ENCODE data around the gene PSMB10.
"Not testable (repeated sequence)": the region's sequence is repeated elsewhere in the genome, so short reads cannot be mapped to it uniquely, and the experiment has no call there.

PSMB10 gene

DNA sequence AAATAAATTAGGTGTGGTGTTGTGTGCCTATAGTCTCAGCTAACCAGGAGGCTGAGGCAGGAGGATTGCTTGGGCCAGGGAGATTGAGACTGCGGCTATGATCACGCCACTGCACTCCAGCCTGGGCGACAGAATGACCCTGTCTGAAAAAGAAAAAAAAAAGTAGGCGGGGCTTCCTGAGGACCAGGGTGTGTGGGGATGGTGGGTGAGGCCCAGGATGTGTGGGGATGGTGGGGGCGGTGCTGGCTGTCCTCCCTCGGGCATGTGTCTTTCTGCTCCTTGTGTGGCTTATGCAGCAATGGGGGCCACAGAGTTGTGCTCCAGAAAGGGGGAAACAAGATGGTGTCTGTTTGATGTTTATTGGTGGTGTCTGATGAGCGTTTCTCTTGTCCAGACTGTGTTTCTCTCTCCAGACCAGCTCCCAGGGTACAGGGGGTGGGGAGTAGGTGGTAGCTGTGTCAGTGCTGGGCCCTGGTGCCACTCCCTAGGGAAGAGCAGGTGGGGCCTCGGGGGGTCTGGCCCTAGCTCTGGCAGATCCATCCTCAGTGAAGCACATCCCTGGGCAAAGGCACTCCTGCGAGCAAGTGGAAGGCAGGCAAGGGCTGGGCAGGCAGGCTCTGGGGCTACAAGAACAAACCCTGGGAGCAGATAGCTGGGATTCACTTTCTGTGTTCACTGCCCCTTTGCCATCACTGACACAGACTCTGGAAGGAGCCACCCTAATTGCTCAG, 5.0 kb upstream of the PSMB10 start:
- no peak for DNase-seq

DNA sequence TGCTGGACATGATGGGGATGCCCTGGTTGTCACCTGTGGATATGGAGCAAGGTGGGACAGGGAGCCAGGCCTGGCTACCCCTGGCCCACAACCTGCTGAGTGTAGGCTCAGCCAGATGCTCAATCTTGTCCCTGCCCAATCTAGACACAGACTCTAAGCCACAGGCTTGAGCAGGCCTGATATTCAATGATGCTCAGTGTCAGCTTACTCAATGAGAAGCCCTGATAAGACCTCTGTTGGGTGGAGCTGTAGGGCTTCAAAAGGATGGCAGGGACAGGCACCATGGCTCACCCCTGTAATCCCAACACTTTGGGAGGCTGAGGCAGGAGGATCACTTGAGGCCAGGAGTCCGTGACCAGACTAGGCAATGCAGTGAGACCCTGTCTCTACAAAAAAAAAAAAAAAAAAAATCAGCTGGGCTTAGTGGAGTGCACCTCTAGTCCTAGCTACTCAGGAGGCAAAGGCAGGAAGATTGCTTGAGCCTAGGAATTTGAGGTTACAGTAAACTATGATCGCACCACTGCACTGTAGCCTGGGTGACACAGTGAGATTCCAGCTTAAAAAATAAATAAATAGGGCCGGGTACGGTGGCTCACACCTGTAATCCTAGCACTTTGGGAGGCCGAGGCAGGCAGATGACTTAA, 3.9 kb upstream of the PSMB10 start:
- DNase-seq = no peak

DNA sequence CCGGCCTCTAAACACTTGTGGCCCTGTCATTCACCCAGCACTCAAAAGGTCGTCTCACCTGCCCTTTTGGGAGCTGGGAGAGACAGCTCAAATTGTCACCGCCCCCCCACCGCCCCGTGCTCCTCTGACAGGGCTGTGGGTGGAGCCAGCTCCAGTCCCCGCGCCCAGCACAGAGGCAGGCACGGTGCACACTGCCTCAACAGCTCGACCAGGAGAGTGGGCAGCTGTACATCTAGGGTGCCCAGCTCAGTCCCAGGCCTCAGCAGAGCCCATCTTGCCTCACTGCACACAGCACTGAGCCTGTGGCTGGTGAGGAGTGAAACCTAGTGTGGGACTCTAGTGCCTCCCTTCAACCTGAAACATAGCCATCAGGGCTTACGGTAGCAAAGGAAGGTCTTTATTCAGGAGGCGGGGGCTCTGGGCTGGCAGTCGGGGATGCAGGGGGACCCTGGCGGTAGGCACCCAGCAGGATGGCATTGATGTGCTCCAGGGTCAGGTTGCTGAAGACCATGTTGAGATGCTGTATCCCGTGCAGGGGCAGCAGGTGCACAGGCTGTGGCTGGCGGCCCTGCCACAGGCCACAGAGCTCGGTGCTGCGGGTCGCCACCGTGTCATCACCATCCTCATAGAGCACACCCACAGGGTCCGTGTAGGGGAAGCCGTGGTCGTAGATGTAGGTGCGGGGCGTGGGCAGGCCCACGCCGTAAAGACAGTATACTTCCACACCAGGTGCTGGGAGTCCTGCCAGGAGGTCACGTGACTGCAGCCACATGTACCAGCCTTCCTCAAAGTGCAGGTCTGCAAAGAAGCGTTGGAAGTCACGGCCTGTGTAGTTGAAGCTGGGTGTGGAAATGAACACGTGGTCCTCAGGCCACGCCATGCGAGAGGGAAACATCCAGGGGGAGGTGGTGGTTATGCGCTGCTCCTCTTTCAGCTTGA, 3.1 kb upstream of the PSMB10 start:
- peak; percentile 40 for DNase-seq

DNA sequence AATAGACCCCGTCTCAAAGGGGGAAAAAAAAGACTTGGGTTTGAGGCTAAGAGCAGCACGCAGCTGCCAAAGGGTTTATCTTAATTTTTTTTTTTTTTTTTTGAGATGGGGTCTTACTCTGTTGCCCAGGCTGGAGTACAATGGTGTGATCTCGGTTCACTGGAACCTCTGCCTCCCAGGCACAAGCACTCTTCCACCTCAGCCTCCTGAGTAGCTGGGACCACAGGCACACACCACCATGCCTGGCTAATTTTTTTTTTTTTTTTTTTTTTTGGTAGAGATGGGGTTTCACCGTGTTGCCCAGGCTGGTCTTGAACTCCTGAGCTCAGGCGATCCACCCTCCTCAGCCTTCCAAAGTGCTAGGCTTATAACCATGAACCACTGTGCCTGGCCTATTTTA, 1.1 kb upstream of the PSMB10 start:
- DNase-seq = not testable (repeated sequence)

DNA sequence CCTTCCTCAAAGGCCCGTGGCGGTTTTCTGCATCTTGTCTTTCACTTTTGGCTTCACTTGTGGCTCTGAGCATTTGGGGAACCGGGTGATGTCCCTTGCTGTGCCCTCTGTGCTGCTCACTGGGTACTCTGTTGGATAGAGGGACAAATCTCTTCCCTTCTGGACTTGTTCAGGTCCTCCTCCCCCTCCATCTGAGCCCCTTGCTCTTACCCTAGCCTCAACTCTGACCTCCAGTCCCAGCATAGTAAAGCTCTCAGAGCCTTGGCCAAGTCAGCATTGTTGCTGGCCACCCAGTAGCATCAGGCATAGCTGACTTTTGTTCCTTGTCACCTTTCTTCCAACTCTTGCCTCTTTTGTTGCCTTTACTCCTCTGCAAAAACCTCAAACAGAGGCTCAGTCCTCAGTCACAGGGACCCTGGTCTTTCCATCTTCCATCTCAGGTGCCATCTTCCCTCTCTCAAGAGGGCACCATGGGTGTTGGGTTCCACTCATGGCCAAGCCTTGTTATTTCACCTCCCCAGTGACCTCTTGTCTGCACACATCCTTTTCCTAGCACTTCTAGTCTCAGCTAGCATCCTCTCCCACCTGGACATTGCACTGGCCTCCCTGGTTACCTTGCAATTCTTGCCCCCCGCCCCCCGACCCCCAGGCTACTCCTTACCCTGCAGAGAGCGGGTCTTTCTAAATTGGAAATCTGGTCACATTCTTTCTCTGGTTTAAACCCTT, 393 bp upstream of the PSMB10 start:
- DNase-seq = no peak

DNA sequence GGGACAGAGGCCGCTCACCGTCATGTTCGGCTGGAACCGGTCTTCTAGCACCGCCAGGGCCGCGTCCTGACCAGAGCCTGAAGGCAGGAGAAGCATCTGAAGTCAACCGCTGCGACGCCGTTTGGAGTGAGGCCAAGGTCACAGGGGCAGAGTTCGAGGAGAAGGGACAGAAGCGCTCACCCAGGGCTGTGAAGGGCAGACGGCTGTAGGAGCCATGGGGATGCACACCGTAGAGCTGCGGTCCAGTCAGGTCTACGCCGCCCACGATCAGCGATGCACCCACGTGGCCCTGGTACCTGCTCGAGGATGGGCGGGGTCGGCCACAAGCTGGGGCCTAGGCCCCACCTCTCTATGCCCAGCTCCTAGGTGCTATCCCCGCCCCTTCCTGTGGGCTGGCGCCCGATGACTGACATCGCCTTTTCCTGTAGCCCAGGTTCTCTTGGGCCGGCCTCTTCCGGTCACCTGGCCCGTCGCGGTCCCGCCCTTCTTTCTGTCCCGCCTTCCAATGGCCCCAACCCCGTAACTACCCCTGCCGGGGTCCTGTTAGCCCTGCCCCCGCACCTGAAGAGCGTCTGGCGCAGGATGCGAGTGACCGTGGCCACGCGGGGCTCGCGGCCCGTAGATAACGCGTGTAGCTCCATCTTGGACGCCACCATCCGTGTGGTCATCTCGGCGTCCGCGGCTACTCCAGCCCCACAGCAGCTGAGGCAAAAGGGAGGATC, 1.1 kb downstream of the PSMB10 start:
- peak; percentile 97 for DNase-seq

DNA sequence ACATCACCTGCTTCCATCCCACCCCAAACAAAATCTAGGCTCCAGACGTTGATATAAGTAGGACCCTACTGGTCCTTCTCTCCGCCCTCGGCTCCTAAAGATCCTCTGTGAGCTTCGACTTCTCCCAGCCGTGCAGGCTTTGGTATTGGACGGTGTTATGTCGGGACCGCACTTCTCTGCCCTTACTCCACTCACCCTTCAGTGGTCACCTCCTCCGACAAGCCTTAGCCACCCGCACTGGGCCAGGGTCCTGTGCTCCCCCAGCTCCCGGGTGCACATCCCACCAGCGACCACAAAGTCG, 1.6 kb downstream of the PSMB10 start:
- DNase-seq = no peak

DNA sequence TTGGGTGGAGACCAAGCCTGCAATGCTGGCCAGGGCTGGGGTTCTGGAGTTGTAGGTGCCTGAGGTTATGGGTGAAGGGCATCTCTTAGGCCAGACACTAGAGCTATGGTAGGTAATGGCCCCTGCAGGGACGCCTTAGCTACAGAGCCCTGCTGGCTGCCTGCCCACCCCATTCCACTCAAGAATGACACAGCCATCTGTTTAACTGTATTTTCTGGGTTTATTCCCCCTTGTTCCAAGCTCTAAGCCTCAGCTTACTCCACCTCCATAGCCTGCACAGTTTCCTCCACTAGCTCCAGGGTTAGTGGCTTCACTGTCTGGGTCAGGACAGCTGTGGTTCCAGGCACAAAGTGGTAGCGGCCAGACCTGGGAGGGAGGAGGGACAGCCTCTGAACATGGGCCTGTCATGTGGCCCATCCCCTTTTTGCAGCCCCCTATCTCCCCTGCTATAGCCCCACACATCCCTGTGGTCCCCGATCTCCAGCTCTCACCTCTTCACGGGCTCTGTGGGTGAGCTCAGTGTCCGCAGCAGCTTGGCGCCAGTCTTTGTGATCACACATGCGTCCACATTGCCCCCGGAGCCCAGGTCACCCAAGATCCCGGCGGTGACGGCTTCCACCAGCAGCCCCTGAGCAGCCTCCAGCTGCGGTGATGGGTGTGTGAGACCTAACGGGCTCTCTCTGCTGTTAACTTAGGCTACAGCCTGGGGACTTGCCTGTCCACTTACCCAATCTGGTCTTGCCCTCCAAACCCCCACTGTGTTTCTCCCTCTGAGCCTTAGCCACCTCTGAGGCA, 2.1 kb downstream of the PSMB10 start:
- no peak for DNase-seq

DNA sequence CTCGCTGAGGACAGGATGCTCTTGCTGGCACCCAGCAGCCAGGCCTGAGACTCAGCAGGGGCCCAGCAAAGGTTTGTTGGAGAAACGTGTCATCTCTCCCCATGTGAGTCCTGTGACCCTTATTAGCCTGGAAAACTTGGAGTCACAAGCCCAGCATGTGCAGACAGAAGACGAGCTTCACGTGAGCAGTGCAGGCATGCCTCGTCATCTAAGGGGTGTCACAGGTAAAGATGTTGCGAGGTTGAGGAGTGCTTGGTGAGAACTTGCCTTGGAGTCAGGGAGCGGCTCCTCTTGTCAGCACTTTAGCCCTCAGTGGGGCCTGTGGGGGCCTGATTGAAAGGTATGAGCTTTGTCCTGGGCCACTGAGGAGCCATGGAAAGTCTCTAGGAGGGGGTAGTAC, 2.8 kb downstream of the PSMB10 start:
- no peak for DNase-seq

DNA sequence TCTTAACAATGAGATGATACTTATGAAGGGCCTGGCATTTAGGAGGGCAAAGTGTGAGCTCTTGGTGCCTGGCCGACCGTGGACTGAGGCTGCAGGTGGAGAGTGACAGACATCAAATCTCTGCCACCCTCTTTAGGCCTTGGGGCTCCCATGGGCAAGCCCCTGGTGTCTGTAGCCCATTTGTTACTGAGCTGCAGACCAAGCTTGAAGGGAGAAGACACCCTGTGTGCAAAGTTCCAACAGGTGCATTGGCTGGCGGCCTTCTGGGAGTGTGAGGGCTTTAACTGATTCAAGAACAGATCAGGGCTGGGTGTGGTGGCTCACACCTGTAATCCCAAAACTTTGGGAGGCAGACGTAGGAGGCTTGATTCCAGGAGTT, 4.2 kb downstream of the PSMB10 start:
- no peak for DNase-seq

DNA sequence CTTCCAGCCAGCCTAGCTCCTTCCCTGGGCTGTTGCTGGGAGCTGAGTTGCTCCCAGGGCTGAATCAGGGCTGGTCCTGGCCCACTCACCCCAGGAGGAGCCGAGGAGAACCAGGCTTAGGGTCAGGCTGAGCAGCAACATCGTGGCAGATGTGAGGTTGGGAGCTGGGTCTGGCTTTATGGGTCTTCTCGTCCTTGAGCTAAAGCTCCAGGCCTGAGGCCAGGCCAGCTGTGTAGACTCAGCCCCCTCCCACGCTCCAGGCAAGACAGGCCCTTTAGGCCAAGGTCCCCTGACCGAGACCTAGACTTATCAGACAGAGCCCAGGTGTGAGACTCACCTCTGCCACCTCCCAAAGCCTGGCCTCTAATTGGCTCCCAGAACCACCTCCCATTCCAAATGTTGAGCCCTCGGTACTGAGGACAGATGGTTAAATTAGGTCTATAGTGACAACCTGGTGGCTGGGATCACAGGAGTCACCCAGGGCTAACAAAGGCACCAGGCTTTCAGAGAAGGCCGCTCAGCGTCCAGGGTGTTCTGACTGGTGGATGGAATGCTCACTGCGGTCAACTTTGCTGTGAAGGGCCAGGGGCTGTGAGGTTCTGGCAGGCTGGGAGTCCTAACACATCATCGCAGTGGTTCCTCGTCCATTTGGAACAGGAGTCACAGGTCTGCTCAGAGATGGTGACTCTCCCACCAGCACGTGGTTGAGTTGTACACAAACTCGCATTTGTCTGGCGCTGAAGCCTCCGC, 4.8 kb downstream of the PSMB10 start, which contains the start of gene CTRL:
CTRL (minus strand) TSS at position 151 of the 750 bp plus-strand sequence; CDS start at position 141, 10 bp downstream.
- DNase-seq = no peak

DNA sequence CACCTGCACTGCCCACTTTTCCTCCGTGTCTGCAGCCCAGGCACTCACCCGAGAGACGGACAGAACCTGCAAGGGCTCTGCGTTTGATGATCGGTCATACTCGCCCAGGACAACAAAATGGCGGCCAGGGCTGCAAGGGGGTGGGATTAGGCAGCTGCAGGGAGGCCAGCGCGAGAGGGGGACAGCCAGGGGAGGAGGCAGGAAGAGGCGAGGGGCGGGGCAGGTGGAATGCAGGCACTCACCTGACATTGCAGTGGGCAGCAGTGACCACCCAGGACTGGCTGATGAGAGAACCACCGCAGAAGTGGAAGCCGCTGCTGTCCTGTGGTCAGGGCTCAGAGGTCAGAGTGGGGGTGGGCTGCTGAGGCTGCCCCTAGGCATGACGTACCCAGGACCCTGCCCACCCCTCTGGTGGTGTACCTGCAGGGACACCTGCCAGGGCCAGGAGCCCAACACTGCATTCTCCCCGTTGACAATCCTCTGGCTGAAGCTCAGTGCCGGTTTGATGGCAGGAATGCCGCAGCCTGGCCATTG, 5.9 kb downstream of the PSMB10 start:
- DNase-seq = no peak

DNA sequence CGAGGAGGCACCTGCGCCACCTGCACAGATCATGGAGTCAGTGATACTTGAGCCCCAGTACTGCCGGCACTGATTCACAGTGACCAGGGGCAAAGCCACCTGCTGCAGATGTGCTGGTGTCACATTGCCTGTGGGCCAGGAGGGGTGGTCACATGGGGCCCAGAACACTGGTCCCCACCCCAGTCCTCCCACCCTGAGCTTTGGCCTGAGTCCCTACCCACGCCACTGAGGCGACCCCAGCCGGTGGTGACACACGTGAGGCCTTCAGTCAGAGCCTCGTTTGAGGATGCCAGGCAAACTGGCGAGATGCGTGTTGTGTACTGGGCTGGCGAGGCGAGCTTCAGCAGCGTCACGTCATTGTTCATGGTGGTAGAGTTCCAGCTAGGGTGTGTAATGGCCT, 6.5 kb downstream of the PSMB10 start:
- DNase-seq = no peak

DNA sequence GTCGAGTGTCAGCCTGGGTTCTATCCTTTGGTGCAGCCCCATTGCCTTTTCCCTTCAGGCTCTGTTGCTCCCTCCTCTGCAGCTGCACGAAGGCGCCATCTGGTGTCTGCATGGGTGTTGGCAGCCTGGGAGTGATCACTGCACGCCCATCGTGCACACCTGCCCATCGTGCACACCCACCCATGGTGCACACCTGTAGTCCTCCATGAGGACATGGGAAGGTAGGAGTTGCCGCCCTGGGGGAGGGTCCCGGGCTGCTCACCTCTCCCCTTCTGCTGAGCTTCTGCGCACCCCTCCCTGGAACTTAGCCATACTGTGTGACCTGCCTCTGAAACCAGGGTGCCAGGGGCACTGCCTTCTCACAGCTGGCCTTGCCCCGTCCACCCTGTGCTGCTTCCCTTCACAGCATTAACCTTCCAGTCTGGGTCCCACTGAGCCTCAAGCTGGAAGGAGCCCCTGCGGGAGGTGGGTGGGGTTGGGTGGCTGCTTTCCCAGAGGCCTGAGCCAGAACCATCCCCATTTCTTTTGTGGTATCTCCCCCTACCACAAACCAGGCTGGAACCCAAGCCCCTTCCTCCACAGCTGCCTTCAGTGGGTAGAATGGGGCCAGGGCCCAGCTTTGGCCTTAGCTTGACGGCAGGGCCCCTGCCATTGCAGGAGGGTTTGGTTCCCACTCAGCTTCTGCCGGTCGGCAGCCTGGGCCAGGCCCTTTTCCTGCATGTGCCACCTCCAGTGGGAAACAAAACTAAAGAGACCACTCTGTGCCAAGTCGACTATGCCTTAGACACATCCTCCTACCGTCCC, 7.9 kb downstream of the PSMB10 start:
- DNase-seq = peak; percentile 20

DNA sequence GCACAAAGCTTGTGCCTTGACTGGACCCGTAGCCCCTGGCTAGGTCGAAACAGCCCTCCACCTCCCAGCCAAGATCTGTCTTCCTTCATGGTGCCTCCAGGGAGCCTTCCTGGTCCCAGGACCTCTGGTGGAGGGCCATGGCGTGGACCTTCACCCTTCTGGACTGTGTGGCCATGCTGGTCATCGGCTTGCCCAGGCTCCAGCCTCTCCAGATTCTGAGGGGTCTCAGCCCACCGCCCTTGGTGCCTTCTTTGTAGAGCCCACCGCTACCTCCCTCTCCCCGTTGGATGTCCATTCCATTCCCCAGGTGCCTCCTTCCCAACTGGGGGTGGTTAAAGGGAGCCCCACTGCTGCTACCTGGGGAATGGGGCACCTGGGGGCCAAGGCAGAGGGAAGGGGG, 8.5 kb downstream of the PSMB10 start:
- DNase-seq = no peak

DNA sequence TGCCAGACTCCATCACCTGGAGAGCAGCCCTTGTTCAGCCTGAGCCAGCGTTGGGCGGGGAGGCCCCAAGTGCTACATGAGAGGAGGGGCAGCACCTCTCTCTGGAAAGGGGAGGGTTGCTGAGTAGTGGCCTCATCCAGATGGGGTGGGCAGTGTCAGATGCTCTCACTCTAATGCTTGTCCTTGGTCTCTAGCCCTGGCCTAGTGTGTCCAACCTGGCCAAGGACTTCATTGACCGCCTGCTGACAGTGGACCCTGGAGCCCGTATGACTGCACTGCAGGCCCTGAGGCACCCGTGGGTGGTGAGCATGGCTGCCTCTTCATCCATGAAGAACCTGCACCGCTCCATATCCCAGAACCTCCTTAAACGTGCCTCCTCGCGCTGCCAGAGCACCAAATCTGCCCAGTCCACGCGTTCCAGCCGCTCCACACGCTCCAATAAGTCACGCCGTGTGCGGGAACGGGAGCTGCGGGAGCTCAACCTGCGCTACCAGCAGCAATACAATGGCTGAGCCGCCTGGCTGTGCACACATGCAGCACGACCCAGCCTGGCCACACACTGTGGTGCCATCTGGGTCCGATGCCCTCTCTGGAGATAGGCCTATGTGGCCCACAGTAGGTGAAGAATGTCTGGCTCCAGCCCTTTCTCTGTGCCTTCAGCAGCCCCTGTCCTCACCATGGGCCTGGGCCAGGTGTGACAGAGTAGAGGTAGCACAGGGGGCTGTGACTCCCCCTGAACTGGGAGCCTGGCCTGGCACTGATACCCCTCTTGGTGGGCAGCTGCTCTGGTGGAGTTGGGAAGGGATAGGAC, 9.3 kb downstream of the PSMB10 start:
- DNase-seq = no peak

DNA sequence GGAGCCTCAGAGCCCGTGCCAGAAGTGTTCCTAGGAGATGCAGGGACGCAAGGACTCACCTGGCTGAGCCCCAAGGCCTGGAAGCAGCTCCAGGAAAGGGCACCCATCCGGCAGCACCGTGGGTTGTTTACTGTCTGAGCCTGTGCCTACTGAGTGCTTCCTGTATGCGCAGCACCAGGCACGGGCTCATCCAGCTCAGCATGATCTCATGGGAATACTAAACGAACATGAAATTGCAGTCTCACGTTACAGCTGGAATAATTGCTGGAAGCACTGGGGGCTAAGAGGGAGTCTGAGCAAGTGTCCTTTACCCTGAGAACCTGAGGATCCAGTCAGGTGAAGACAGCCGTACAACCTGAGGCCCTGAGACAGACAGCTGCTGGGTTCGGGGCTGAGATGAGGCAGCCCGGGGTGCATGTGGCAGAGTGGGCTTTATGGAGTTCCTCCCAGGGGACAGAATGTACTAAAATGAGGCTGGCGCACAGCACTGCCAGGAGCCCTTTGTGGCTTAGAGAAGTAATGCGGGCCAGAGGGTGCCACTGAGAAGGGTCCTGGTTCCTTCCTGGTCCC, 10.4 kb downstream of the PSMB10 start:
- peak; percentile 97 for DNase-seq

DNA sequence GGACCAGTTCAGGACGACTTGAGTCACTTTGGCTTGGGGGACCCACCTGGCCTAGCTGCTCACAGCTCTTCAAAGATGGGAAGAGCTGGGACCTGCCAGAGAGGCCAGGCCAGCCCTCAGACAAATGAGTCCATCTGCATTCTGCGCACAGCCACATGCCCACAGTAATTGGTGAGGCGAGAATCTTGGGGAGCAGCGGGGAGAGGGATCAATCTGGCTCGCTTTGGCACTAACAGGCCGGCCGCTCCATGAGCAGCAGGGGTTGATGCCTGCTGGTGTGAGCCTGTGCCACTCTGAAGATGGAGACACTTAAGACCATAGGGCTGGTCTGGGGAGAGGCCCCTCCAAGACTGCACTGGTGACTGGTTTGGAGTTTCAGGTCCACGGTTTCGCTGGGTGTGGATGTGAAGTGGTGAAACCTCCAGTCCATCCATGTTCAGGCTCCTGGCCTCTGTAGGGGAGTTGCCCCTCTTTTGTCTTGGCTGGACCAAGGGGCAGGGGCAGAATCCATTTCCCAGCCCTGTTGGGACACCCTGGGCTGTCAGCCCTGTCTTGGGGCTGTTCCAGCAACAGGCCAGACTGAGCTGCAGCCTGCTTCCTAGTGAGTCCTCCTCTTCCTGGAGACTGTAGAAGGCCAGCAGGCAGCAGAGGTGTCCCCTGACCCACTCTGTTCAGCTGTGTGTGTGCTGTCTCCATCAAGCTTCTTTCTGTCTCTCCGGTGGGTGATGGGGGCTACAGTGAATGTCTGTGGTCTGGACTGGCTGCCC, 12.3 kb downstream of the PSMB10 start:
- no peak for DNase-seq
